Pancreas (tissue), 10 donors: ENCODE data around the gene PGLYRP1. TPM values are rescaled to one million over a fixed set of nuclear protein-coding genes. Genes with fewer than 3 reads are reported as not detected.

ENCODE experiments used
- ATAC-seq, 4 donors: fragments of 200-7000 bp; cut with Tn5 transposase; one replicate each; pipeline versions ENCODE4 v1.8.0 to v1.9.1; 2020; ENCODE audit warnings: mild to moderate bottlenecking in 4 of 4, moderate library complexity in 4 of 4
- DNase-seq, 6 donors: peaks; one replicate each; pipeline ENCODE4 v3.0.0-alpha.2; 2020
- FAIRE-seq: peaks from 2 replicates; lab custom pipeline; 2012; peaks lifted over from hg19 to GRCh38; lab: Jason Lieb, UNC
- H3K27ac ChIP-seq, 4 donors: fragments of 200-600 bp; sonication (generic); 1 replicate in 3 of 4; 2 replicates in 1 of 4; pipeline versions ENCODE4 v1.5.0 to v1.8.0; 2020
- H3K27me3 ChIP-seq, 4 donors: fragments of 200-600 bp; one replicate each; pipeline ENCODE4 v1.8.0; 2021
- H3K36me3 ChIP-seq, 3 donors: fragments of 200-600 bp; sonication (generic) in 1 of 3; one replicate each; pipeline versions ENCODE4 v1.5.0 to v1.8.0; 2020 to 2021
- H3K4me1 ChIP-seq, 3 donors: fragments of 200-600 bp; one replicate each; pipeline ENCODE4 v1.8.0; 2021
- H3K4me3 ChIP-seq, 4 donors: fragments of 200-600 bp; sonication (generic) in 2 of 4; one replicate each; pipeline versions ENCODE4 v1.5.0 to v1.8.0; 2020 to 2021
- H3K9me3 ChIP-seq, 4 donors: fragments of 200-600 bp; one replicate each; pipeline ENCODE4 v1.8.0; 2021
- WGBS, 2 donors: extraction: QIAGEN DNeasy Blood & Tissue Kit; methylation state at CpG; one replicate each; pipeline ENCODE4 v1.1.7; 2013; 5-methylcytosine and 5-hydroxymethylcytosine counted together
- intact Hi-C, 3 donors: fragments of 100-400 bp; cut with DNase I; formaldehyde crosslinking; loops; one replicate each; pipeline versions ENCODE4 v1.11.1 to v1.14.2; 2022
- microRNA-seq, 2 donors: library from miRNA; unstranded; fragments of <30 nt; microRNA quantifications; one replicate each; pipeline versions ENCODE4 to v1.1.0, GENCODE V29; 2019 to 2020
- polyA plus RNA-seq, 2 donors: library from polyadenylated mRNA; stranded (reverse); fragments of 200-250 nt; gene quantifications; one replicate each; pipeline ENCODE4 v1.2.3, GENCODE V29; 2013
- total RNA-seq, 6 donors: library from RNA; stranded (reverse); fragmentation: NEBNext Ultra II Directional in 4 of 6; extraction: Animal tissue kit (Norgen Biotek cat#: 25700) in 4 of 6; gene quantifications; one replicate each; pipeline versions ENCODE4 v1.2.1 to v1.2.4, GENCODE V29; 2021 to 2023
- TF ChIP-seq, protein P1 (sequence below), 4 donors: fragments of 200-600 bp; sonication (generic) in 3 of 4; IDR thresholded peaks; one replicate each; pipeline versions ENCODE4 v1.5.0 to v1.8.0; 2021; ENCODE audit warnings: antibody characterized with exemption in 4 of 4
- donor health status: healthy with polysubstance abuse.
- donor health status: DM: no; HTN: no; CAD: no; lungs with moderate emphysema.
- donor health status: DM: no; HTN: no; CAD: no.
- donor health status: control.
- donor health status: control.
- donor health status: Bipolar disorder and iron deficiency.
- donor health status: DM: yes; HTN: yes; CAD: no.
- donor health status: DM: no; HTN: no; CAD: no.
- donor health status: DM: no; HTN: no; CAD: no.
- donor health status: DM: yes; HTN: yes; CAD: no.

Gene PGLYRP1
- total and polyA plus RNA-seq, 8 donors = 0.20 TPM; not detected in 7

DNA sequence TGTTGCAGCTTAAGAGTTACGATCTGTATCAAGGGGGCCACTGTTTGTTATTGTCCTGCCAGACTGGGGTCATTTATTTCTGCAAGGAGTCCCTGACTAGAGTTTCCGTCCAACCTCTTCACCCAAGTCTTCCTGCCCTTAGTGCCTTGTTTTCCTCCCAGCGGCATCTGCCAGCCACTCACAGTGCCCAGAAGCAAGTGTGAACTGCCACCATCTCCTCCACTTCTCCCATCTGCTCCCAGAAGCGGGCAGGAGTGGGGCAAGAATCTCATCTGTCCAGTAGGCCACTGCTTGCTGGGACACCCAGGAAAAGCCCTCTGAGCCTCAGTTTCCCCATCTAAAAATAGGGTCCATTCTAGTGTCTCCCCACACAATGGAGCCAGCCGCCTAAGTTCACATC is 53.2 kb downstream of the PGLYRP1 start:
- intact Hi-C loops = no loop called here
- WGBS, 2 donors = 48 to 70% methylated on average over 5 of the region's 5 CpGs
- Histone ChIP-seq H3K27me3 (peaks cover 0 to 10% (median 0%) of the 10 kb centered on the region in 4 donors), H3K4me3 (no peak overlapping the region), H3K27ac (no peak overlapping the region), H3K4me1 (no peaks in the 10 kb centered on the region), H3K9me3 (no peaks in the 10 kb centered on the region), H3K36me3 (no peaks in the 10 kb centered on the region)
- FAIRE-seq (no peak), ATAC-seq (no peak), DNase-seq (no peak)
- TF ChIP-seq, protein P1, sequence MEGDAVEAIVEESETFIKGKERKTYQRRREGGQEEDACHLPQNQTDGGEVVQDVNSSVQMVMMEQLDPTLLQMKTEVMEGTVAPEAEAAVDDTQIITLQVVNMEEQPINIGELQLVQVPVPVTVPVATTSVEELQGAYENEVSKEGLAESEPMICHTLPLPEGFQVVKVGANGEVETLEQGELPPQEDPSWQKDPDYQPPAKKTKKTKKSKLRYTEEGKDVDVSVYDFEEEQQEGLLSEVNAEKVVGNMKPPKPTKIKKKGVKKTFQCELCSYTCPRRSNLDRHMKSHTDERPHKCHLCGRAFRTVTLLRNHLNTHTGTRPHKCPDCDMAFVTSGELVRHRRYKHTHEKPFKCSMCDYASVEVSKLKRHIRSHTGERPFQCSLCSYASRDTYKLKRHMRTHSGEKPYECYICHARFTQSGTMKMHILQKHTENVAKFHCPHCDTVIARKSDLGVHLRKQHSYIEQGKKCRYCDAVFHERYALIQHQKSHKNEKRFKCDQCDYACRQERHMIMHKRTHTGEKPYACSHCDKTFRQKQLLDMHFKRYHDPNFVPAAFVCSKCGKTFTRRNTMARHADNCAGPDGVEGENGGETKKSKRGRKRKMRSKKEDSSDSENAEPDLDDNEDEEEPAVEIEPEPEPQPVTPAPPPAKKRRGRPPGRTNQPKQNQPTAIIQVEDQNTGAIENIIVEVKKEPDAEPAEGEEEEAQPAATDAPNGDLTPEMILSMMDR (IDR thresholded peaks at IDR 0.05) = no peak

Small RNA genes lying within 50 kb of the gene (microRNA-seq; reads per million reads assigned to microRNA genes)
- 42.7 to 48.7 reads per million in 2 donors for gene MIR769

Other genes with a start within 250 kb of the PGLYRP1 start
- 10 to 100 TPM; 27.0 to 74.7 (median 37.7) TPM for gene DMPK, start 240.6 kb downstream of the PGLYRP1 start, total RNA-seq
- 100 to 1,000 TPM; 147 to 293 TPM for gene DMPK, start 240.6 kb downstream of the PGLYRP1 start, polyA plus RNA-seq
- 10 to 100 TPM; 14.3 to 23.0 (median 18.6) TPM for gene DMWD, start 230.2 kb downstream of the PGLYRP1 start, total RNA-seq
- gene DMWD, start 230.2 kb downstream of the PGLYRP1 start, polyA plus RNA-seq = 10 to 100 TPM; 14.2 to 39.8 TPM
- gene RSPH6A, start 207.7 kb downstream of the PGLYRP1 start, total RNA-seq = under 1 TPM in 1 of 6 donors, not detected in 5; 0.08 TPM
- gene RSPH6A, start 207.7 kb downstream of the PGLYRP1 start, polyA plus RNA-seq = under 1 TPM in 1 of 2 donors, not detected in 1; 0.08 TPM
- gene SYMPK, start 159.9 kb downstream of the PGLYRP1 start, total RNA-seq = 10 to 100 TPM; 25.7 to 44.7 (median 28.5) TPM
- gene SYMPK, start 159.9 kb downstream of the PGLYRP1 start, polyA plus RNA-seq = 100 to 1,000 TPM; 133 to 142 TPM
- gene FOXA3, start 158.7 kb downstream of the PGLYRP1 start, total RNA-seq = 10 to 100 TPM; 20.6 to 45.0 (median 28.3) TPM
- 10 to 100 TPM; 19.8 to 24.1 TPM for gene FOXA3, start 158.7 kb downstream of the PGLYRP1 start, polyA plus RNA-seq
- 10 to 100 TPM; 10.0 to 19.4 (median 14.7) TPM for gene IRF2BP1, start 136.9 kb downstream of the PGLYRP1 start, total RNA-seq
- gene IRF2BP1, start 136.9 kb downstream of the PGLYRP1 start, polyA plus RNA-seq = 10 to 100 TPM; 13.3 to 21.5 TPM
- gene MYPOP, start 120.4 kb downstream of the PGLYRP1 start, total RNA-seq = 1 to 10 TPM; 3.6 to 5.6 (median 4.4) TPM
- 1 to 10 TPM; 5.2 to 6.9 TPM for gene MYPOP, start 120.4 kb downstream of the PGLYRP1 start, polyA plus RNA-seq
- gene NANOS2, start 108.3 kb downstream of the PGLYRP1 start, total RNA-seq = not detected
- gene NANOS2, start 108.3 kb downstream of the PGLYRP1 start, polyA plus RNA-seq = not detected
- gene NOVA2, start 49.2 kb downstream of the PGLYRP1 start, total RNA-seq = 1 to 10 TPM in 4 of 6 donors, under 1 TPM in 2; 0.43 to 1.5 (median 1.2) TPM
- gene NOVA2, start 49.2 kb downstream of the PGLYRP1 start, polyA plus RNA-seq = 1 to 10 TPM; 1.7 to 2.6 TPM
- gene CCDC61, start 27.6 kb downstream of the PGLYRP1 start, total RNA-seq = 10 to 100 TPM in 1 of 6 donors, 1 to 10 TPM in 5; 4.9 to 13.4 (median 8.4) TPM
- 10 to 100 TPM; 18.5 to 19.9 TPM for gene CCDC61, start 27.6 kb downstream of the PGLYRP1 start, polyA plus RNA-seq
- under 1 TPM in 2 of 6 donors, not detected in 4; 0.15 to 0.28 TPM for gene IGFL4, start 17.9 kb upstream of the PGLYRP1 start, total RNA-seq
- gene IGFL4, start 17.9 kb upstream of the PGLYRP1 start, polyA plus RNA-seq = under 1 TPM; 0.04 to 0.21 TPM
- not detected for gene IGFL3, start 101.6 kb upstream of the PGLYRP1 start, total RNA-seq
- gene IGFL3, start 101.6 kb upstream of the PGLYRP1 start, polyA plus RNA-seq = not detected
- gene IGFL2, start 125.2 kb upstream of the PGLYRP1 start, total RNA-seq = not detected
- not detected for gene IGFL2, start 125.2 kb upstream of the PGLYRP1 start, polyA plus RNA-seq
- not detected for gene IGFL1, start 206.7 kb upstream of the PGLYRP1 start, total RNA-seq
- gene IGFL1, start 206.7 kb upstream of the PGLYRP1 start, polyA plus RNA-seq = not detected